MCF 10A (cell line): Measurements from ENCODE around the gene TMEM150B. TPM values are rescaled to one million over a fixed set of nuclear protein-coding genes. Genes with fewer than 3 reads are reported as not detected.

Source experiments
- BruUV-seq: library from RNA; stranded (reverse); fragments of 400-500 nt; replicated peaks from 2 replicates; lab custom pipeline; 2021; lab: Mats Ljungman, UMichigan
- CTCF ChIA-PET: fragments of 300-600 bp; sonication (Branson Sonifier 250); formaldehyde crosslinking; extraction: SDS; loops from one replicate; lab custom pipeline; 2021; ENCODE audit warnings: antibody characterized with exemption, inconsistent platforms; lab: Yijun Ruan, JAX
- POLR2A ChIA-PET: fragments of 300-600, 350-650 bp; sonication (Branson Sonifier 250); formaldehyde crosslinking; extraction: SDS; loops from one replicate; lab custom pipeline; 2020; ENCODE audit warnings: antibody characterized with exemption, inconsistent platforms; lab: Yijun Ruan, JAX
- DNase-seq: peaks from one replicate; pipeline ENCODE4 v3.0.0-alpha.2; 2018; ENCODE audit not compliant: unreplicated experiment
- H3K27ac Mint-ChIP-seq: one replicate; pipeline ENCODE4 v1.8.0; 2022; ENCODE audit warnings: mild to moderate bottlenecking, low read depth, mixed read lengths; ENCODE audit not compliant: unreplicated experiment
- H3K27me3 Mint-ChIP-seq: one replicate; pipeline ENCODE4 v1.8.0; 2022; ENCODE audit warnings: mixed read lengths; ENCODE audit not compliant: insufficient read depth, unreplicated experiment
- H3K36me3 Mint-ChIP-seq: one replicate; pipeline ENCODE4 v1.8.0; 2022; ENCODE audit warnings: mild to moderate bottlenecking, moderate library complexity, mixed read lengths; ENCODE audit not compliant: insufficient read depth, unreplicated experiment
- H3K4me1 Mint-ChIP-seq: one replicate; pipeline ENCODE4 v1.8.0; 2022; ENCODE audit warnings: mixed read lengths; ENCODE audit not compliant: insufficient read depth, unreplicated experiment
- H3K4me3 Mint-ChIP-seq: one replicate; pipeline ENCODE4 v1.8.0; 2022; ENCODE audit warnings: mild to moderate bottlenecking, moderate library complexity, mixed read lengths; ENCODE audit not compliant: unreplicated experiment
- H3K9me3 Mint-ChIP-seq: one replicate; pipeline ENCODE4 v1.8.0; 2022; ENCODE audit warnings: mixed read lengths; ENCODE audit not compliant: unreplicated experiment
- CTCF ChIP-seq: fragments of 200-600 bp; IDR thresholded peaks from one replicate; pipeline ENCODE4 v1.8.0; 2022; ENCODE audit warnings: antibody characterized with exemption, mild to moderate bottlenecking; ENCODE audit not compliant: unreplicated experiment
- intact Hi-C: fragments of 100-400 bp; cut with micrococcal nuclease; formaldehyde crosslinking; loops from 2 replicates; pipeline ENCODE4 v1.14.1; 2022
- total RNA-seq: library from RNA; stranded (reverse); gene quantifications from 2 replicates; pipeline ENCODE4 v1.2.3, GENCODE V29; 2022

The TMEM150B gene
- total RNA-seq, 1 experiment from 2014 or later = not detected

GRCh38 chr19:55365964-55366363 lies 40.8 kb upstream of the TMEM150B start:
- BruUV-seq = no TSS peak
- no peak for TF ChIP-seq CTCF
- POLR2A ChIA-PET = interaction anchor here (0.5 to 1.1 kb wide), 2 partner anchors 11 to 902 kb away, joined by 3 to 4 read pairs; partner anchors contain the start of gene LENG9
- peaks cover 14% of the 10 kb centered on the region for H3K4me1 Mint-ChIP-seq
- H3K27me3 Mint-ChIP-seq = peaks cover 11% of the 10 kb centered on the region
- CTCF ChIA-PET = interaction anchor here (0.5 to 1.4 kb wide), 5 partner anchors 13 to 225 kb away, joined by 4 to 6 read pairs (median 5); partner anchors contain the start of gene TMEM238
- H3K36me3 Mint-ChIP-seq = peaks cover 10% of the 10 kb centered on the region
- H3K4me3 Mint-ChIP-seq = no peak overlapping the region
- H3K9me3 Mint-ChIP-seq = no peaks in the 10 kb centered on the region
- no peak overlapping the region for H3K27ac Mint-ChIP-seq
- intact Hi-C loops = no loop called here
- no peak for DNase-seq

GRCh38 chr19:55365245-55365644 lies 40.1 kb upstream of the TMEM150B start:
- Mint-ChIP-seq H3K4me3 (no peak overlapping the region), H3K36me3 (peaks cover 6% of the 10 kb centered on the region), H3K27ac (no peak overlapping the region), H3K9me3 (no peaks in the 10 kb centered on the region), H3K4me1 (peaks cover 6% of the 10 kb centered on the region), H3K27me3 (peaks cover 4% of the 10 kb centered on the region)
- DNase-seq = no peak
- BruUV-seq = no TSS peak
- POLR2A ChIA-PET = no interaction called here
- intact Hi-C loops = no loop called here
- CTCF ChIA-PET = interaction anchor here (1.4 kb wide), 1 partner anchor 17 kb away, joined by 5 read pairs; no protein-coding TSS in a partner anchor
- no peak for TF ChIP-seq CTCF

- H3K36me3 Mint-ChIP-seq = no peaks in the 10 kb centered on the region
- H3K27ac Mint-ChIP-seq = no peak within 1 kb of the TSS
- BruUV-seq = no TSS peak
- H3K9me3 Mint-ChIP-seq = no peaks in the 10 kb centered on the region
- ChIA-PET CTCF (no interaction called here), POLR2A (interaction anchor here (0.6 to 0.9 kb wide), 2 partner anchors 15 to 24 kb away, joined by 3 to 4 read pairs; partner anchors contain the start of gene KMT5C)
- no peaks in the 10 kb centered on the region for H3K27me3 Mint-ChIP-seq
- H3K4me1 Mint-ChIP-seq = no peaks in the 10 kb centered on the region
- TF ChIP-seq CTCF = no peak
- intact Hi-C loops = no loop called here
- no peak within 1 kb of the TSS for H3K4me3 Mint-ChIP-seq
- DNase-seq = no peak
These were observed 38.0 kb upstream of the TMEM150B start, which contains the start of gene GARIN5B for GRCh38 chr19:55362990-55363716. Gene GARIN5B, minus strand, starts transcription at chr19:55363260. Its CDS starts 194 bp downstream, at chr19:55363066.

GRCh38 chr19:55362174-55362989 lies 37.2 kb upstream of the TMEM150B start:
- DNase-seq = no peak
- no TSS peak for BruUV-seq
- Mint-ChIP-seq H3K9me3 (no peaks in the 10 kb centered on the region), H3K27ac (no peak overlapping the region), H3K4me1 (no peaks in the 10 kb centered on the region), H3K4me3 (no peak overlapping the region), H3K27me3 (peaks cover 5% of the 10 kb centered on the region), H3K36me3 (no peaks in the 10 kb centered on the region)
- ChIA-PET POLR2A (interaction anchor here (1.0 to 1.2 kb wide), 3 partner anchors 9 to 25 kb away, joined by 3 to 6 read pairs (median 3); no protein-coding TSS in a partner anchor), CTCF (no interaction called here)
- TF ChIP-seq CTCF = no peak
- intact Hi-C loops = no loop called here
